ENCODE measurements around the gene PHETA1. TPM values are rescaled to one million over a fixed set of nuclear protein-coding genes. Genes with fewer than 3 reads are reported as not detected.

The PHETA1 gene
- total and polyA plus RNA-seq, 8 donors: 7.2 to 20.5 (median 10.4) TPM

GRCh38 chr12:111408686-111409402 is 39.9 kb upstream of the PHETA1 start:
- DNase-seq (no peak), ATAC-seq (no peak)
- no peak for TF ChIP-seq CTCF (IDR thresholded peaks at IDR 0.05)
- Histone ChIP-seq H3K4me3 (peak overlapping the region in 1 of 2 donors; percentile 96), H3K9me3 (no peaks in the 10 kb centered on the region), H3K27ac (peak overlapping the region; percentile 78 to 95), H3K27me3 (no peaks in the 10 kb centered on the region), H3K4me1 (peaks cover 45 to 89% of the 10 kb centered on the region in 2 donors), H3K36me3 (no peaks in the 10 kb centered on the region)
- intact Hi-C loops (cut with DNase I): no loop called here

- H3K27me3 ChIP-seq: no peaks in the 10 kb centered on the region
- no peak for DNase-seq
- peak overlapping the region; percentile 91 to 96 for H3K4me3 ChIP-seq
- peaks cover 38 to 89% of the 10 kb centered on the region in 2 donors for H3K4me1 ChIP-seq
- peak overlapping the region in 1 of 2 donors; percentile 95 for H3K27ac ChIP-seq
- no peak for TF ChIP-seq CTCF (IDR thresholded peaks at IDR 0.05)
- no peaks in the 10 kb centered on the region for H3K36me3 ChIP-seq
- intact Hi-C loops (cut with DNase I): no loop called here
- no peak for ATAC-seq
- no peaks in the 10 kb centered on the region for H3K9me3 ChIP-seq
These were observed 39.2 kb upstream of the PHETA1 start for GRCh38 chr12:111408116-111408440.

DNA sequence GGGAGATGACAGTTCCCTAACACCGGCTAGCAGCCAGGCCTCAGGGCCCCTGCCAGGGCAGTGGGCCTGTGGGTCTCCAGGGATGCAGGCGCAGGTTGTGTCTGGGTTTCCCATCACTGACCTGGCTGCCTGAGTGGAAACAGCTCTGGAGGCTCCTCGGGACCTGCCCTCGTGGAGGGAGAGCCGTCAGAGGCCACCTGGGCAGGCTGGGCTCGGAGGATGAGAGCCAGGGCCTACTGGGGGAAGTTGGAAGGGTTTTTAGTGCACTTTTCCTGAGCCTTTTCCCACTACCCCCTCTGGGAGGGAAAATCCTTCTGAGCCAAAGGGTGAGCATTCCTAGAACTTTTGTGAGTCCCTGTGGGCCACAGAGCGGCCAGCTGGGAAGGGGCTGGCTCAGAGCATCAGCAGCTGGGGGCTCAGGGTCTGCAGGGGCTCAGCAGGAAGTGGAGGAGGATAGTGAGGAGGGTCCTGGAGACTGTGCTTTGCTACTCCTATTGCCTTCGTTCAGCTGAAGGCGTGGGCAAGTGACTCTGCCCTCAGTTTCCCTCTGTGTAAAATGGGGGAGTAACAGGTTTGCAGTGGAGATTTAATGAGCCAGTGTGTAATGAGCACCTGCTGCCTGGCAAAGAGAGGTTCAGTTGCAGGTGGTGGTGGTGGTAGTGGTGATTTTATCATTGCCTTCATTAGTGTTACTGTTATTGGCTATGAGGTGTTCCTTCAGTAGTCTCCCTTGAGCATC is 38.7 kb upstream of the PHETA1 start:
- H3K4me3 ChIP-seq: peak overlapping the region; percentile 91 to 96
- H3K4me1 ChIP-seq: peaks cover 38 to 89% of the 10 kb centered on the region in 2 donors
- no peaks in the 10 kb centered on the region for H3K9me3 ChIP-seq
- no peak for TF ChIP-seq CTCF (IDR thresholded peaks at IDR 0.05)
- ATAC-seq: no peak
- intact Hi-C loops (cut with DNase I): no loop called here
- DNase-seq: no peak
- peak overlapping the region; percentile 89 to 95 for H3K27ac ChIP-seq
- no peaks in the 10 kb centered on the region for H3K36me3 ChIP-seq
- no peaks in the 10 kb centered on the region for H3K27me3 ChIP-seq

GRCh38 chr12:111406474-111407376 is 37.8 kb upstream of the PHETA1 start:
- ATAC-seq (no peak), DNase-seq (peak in 2 of 4 donors; percentile 79 to 86)
- no peaks in the 10 kb centered on the region for H3K36me3 ChIP-seq
- H3K4me1 ChIP-seq: peaks cover 36 to 86% of the 10 kb centered on the region in 2 donors
- peak overlapping the region; percentile 91 to 96 for H3K4me3 ChIP-seq
- peak overlapping the region; percentile 89 to 95 for H3K27ac ChIP-seq
- H3K9me3 ChIP-seq: no peaks in the 10 kb centered on the region
- intact Hi-C loops (cut with DNase I): no loop called here
- no peak for TF ChIP-seq CTCF (IDR thresholded peaks at IDR 0.05)
- no peaks in the 10 kb centered on the region for H3K27me3 ChIP-seq

Data from left lung (tissue), 10 donors.